ENCODE results near the gene MAP6D1.
A peak's percentile ranks its signal among the peaks of the same experiment; 100 is the strongest.

The MAP6D1 gene

DNA sequence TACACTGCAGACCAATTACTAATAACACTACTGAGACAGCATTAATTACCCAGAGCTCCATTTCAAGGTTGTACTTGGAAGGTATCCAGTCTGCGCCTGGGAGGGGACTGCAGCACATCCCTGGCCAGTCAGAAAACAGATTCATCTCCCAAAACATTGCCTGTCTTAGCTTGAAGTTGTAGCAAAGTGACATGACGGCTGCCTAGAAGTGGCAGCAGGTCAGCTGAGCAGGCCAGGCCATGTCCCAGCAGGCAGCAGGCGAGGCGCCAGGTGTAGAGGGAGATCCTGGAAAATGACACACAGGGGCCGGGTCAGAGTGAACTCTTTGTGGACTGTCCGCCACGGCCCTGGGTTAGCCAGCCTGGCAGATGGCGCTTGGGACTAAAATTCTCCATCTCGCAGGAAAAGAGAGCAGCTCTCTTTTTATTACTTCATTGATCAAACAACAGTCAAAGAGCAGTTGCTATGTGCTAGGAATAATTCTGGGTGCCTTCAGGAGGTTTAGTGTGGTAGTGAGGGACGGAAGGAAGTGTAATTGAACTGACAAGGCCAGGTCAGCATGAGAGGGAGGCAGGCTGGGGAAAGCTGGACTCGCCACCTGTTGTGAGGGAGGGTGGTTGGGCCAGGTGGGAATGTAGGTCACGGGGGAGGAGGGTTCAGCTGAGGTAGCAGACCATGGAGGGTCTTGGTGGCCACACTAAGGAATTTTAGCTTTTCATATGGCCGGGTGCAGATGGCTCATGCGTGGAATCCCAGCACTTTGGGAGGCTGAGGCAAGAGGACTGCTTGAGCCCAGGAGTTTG, 1.3 kb upstream of the MAP6D1 start:
- TF ChIP-seq, protein P1, sequence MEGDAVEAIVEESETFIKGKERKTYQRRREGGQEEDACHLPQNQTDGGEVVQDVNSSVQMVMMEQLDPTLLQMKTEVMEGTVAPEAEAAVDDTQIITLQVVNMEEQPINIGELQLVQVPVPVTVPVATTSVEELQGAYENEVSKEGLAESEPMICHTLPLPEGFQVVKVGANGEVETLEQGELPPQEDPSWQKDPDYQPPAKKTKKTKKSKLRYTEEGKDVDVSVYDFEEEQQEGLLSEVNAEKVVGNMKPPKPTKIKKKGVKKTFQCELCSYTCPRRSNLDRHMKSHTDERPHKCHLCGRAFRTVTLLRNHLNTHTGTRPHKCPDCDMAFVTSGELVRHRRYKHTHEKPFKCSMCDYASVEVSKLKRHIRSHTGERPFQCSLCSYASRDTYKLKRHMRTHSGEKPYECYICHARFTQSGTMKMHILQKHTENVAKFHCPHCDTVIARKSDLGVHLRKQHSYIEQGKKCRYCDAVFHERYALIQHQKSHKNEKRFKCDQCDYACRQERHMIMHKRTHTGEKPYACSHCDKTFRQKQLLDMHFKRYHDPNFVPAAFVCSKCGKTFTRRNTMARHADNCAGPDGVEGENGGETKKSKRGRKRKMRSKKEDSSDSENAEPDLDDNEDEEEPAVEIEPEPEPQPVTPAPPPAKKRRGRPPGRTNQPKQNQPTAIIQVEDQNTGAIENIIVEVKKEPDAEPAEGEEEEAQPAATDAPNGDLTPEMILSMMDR (IDR thresholded peaks at IDR 0.05; ENCODE audit: low read depth, low read length, missing control alignments): no peak
- no peak for DNase-seq (ENCODE audit: low read depth)
- H3K4me3 ChIP-seq (ENCODE audit: low read depth, low read length): no peak overlapping the region

DNA sequence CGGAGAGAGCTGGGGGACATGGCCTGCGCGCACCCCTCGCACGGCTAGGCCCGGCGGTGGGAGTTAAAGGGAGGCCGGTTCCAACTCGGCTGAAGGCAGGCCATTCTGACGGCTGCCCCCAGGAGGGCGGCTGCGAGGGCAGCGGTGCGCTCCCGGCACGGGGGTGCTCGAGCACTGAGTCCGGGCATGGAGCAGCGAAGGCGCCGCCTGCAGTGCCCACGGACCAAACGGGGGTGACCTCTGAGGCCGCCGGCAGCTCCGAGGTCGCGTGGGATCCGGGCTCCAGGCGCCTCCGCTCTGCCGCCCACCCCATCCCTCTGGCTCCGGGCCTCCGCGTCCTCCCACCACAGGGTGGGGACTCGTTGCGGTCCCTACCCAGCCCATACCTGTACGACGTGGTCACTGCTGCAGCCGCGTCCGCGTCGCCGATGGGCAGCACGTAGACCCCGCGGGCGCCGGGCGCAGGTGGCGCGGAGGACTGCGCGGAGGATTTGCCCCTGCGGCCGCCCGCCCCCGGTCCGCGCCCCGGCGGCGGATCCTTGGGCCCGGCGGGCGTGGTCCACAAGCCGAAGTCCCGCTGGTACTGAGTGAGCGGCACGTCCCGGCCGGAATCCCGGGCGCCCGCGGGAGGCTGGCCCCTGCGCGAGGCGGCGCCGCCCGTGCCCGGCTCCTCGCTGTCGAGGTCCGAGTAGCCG, 469 bp downstream of the MAP6D1 start:
- no peak for DNase-seq (ENCODE audit: low read depth)
- peak overlapping the region; percentile 62 for H3K4me3 ChIP-seq (ENCODE audit: low read depth, low read length)
- TF ChIP-seq, protein P1 (IDR thresholded peaks at IDR 0.05; ENCODE audit: low read depth, low read length, missing control alignments): no peak

DNA sequence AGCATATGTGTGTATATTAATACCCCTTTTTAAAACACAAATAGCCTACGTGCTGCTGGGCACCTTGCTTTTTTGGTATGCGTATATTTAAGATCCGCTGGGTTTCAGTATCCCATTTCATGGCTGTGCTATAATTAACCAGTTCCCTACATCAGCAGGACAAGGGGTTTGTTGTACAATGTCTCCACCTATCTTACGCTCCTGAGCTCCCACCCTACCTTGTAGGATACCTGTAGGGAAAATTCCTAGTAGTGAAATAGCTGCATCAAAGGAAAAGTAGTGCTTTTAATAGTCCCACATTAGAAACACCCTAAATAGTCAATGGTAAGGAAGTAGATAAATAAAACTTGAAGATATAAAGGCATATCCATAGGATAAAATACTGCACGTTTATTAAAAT, 1.4 kb downstream of the MAP6D1 start:
- no peak overlapping the region for H3K4me3 ChIP-seq (ENCODE audit: low read depth, low read length)

DNA sequence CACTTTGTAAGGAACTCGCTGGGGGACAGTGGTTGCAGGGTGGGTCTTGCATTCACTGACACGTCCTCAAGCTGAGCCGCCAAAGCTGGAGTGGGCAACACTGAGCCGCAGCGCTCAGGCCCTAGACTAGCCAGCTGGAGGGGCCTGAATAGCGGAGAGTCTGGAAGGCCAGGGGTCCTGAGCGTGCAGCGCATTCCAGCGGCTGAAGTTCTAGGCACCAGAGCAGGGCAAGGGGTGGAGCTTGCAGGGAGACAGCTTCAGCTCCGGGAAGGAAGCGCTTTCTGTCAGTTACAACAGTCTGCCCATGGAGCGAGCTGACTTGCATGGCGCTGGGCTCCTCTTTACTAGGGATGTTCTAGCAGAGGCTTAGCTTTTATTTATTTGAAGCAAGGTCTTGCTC, 2.7 kb downstream of the MAP6D1 start:
- H3K4me3 ChIP-seq (ENCODE audit: low read depth, low read length): no peak overlapping the region
- DNase-seq (ENCODE audit: low read depth): no peak
- TF ChIP-seq, protein P1 (IDR thresholded peaks at IDR 0.05; ENCODE audit: low read depth, low read length, missing control alignments): no peak

More for the DNA sequence above, 1.4 kb downstream of the MAP6D1 start:
- TF ChIP-seq, protein P1 (IDR thresholded peaks at IDR 0.05; ENCODE audit: low read depth, low read length, missing control alignments): no peak
- DNase-seq (ENCODE audit: low read depth): no peak

DNA sequence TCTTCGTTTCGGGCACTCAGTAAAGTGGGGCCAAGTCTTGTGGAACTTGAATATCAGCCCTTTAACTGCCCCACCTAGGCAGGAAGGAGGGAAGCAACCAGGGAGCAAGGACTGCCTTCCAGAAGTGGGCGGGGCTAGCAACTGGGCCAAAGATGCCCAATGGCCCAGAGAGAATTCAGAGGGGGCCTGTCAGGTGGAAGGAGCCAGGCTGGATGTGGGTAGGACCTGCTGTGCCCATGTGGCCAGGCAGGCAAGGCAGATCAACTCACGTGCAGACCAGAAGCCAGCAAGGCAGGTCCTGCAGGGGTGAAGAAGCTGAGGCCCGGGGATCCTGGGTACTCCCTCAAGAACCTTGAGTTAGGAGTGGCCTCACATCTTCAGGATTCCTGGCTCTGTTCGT, 5.5 kb downstream of the MAP6D1 start:
- no peak overlapping the region for H3K4me3 ChIP-seq (ENCODE audit: low read depth, low read length)
- DNase-seq (ENCODE audit: low read depth): no peak
- TF ChIP-seq, protein P1 (IDR thresholded peaks at IDR 0.05; ENCODE audit: low read depth, low read length, missing control alignments): no peak

DNA sequence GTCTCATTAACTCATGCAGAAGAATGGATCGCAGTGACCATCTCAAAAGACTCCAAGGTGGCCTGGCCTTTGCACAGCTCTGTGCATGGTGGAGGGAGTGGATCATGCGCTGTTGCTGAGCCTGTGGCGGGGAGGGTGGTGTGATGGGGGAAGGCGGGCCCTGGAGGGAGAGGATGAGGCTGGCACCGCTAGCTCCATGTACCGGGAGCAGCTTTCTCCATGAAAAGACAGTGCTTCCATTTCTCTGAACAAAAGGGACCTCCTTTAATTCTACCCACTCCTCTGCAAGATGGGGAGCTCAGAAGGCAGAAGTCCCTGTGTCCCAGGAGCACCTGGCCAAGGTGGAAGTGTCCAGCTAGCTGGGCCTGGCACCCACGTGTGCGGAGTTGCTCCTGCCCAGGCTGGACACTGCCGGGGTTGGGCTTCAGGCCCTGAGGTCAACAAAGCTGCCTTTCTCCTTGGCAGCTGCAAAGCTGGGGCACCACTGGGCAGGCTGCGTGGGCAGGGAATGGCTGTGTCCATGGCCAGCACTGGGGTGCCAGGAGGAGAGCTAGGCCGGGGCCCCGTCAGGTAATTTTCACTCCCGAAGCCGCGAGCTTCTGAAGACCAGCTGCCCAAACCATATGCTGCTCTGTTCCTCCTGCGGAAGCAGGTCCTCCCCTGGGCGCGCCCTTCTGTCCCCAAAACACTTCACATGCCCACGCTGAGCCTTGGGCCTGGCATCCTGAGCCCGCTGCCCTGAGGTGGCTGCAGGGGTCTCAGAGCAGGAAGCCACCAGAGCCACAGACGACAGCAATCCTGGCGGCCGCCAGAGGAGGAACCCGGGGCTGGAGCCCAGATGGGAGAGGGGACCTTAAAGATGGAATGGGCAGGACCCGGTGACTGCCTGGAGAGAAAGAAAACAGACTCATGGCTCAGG, 6.4 kb downstream of the MAP6D1 start:
- TF ChIP-seq, protein P1 (IDR thresholded peaks at IDR 0.05; ENCODE audit: low read depth, low read length, missing control alignments): no peak
- DNase-seq (ENCODE audit: low read depth): no peak
- no peak overlapping the region for H3K4me3 ChIP-seq (ENCODE audit: low read depth, low read length)

All from GM12864 (cell line).